Stimulated activated CD4-positive, alpha-beta T cell treated with anti-CD3 and anti-CD28 coated beads, Interleukin-15, amount 100 ng/mL, for 48 hours (primary cell): ENCODE measurements around the gene ZNF277.
"Not testable (repeated sequence)": the region's sequence is repeated elsewhere in the genome, so short reads cannot be mapped to it uniquely, and the experiment has no call there.

Experiments used
- DNase-seq, 2 donors: peaks; one replicate each; pipeline ENCODE4 v3.0.0-alpha.2; 2020; ENCODE audit warnings: low read depth in 2 of 2

ZNF277 gene

DNA sequence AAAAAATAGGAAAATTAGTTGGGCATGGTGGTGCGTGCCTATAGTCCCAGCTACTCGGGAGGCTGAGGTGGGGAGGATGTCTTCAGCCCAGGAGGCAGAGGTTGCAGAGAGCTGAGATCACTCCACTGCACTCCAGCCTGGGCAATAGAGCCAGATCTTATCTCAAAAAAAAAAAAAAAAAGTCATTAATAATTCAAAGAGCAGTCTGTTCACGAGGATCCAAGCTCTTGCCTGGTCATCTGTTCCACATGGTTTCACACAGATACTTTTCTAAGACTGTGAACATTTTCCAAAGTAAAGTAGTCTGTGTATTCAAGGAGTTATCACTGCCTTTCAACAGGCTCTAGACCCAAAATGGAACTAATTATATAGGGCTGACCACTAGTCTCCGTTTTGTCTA lies 86.9 kb downstream of the ZNF277 start:
- no peak for DNase-seq

DNA sequence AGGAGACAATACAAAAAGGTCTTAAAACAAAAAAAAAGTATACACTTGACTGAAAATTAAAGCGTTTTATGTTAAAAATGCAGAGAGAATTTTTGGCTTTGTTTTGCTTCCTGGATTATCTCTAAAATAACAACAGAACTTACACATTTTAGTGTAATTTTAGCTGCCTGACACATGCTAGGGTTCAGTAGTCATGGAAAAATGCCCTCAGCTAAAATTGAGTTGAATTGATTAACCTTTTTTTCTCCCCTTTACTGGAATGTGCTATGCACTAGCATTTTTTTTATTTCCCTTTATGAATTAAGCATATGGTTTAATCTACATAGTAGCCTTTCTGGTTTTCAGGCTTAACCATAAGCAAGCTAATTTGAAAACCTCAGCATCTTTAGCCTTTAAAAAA lies 89.9 kb downstream of the ZNF277 start:
- DNase-seq = no peak

DNA sequence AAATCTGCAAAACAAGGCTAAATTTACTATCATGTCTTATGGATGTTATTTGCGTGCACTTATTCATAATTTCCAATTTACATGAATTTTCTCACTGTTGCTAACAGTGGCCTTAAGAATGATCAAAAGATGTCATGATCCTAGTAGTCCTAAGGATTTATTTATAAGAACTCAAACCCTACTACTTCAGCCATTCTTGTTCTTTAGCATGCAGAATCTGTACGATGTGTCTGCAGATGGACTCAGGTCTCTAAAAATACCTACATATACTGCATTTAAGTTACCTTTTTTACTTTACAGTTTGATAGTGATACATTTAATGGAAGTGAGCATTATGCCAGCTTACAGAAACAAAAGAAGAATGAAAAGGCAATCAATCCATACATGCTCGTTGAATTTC lies 91.2 kb downstream of the ZNF277 start:
- DNase-seq = no peak

DNA sequence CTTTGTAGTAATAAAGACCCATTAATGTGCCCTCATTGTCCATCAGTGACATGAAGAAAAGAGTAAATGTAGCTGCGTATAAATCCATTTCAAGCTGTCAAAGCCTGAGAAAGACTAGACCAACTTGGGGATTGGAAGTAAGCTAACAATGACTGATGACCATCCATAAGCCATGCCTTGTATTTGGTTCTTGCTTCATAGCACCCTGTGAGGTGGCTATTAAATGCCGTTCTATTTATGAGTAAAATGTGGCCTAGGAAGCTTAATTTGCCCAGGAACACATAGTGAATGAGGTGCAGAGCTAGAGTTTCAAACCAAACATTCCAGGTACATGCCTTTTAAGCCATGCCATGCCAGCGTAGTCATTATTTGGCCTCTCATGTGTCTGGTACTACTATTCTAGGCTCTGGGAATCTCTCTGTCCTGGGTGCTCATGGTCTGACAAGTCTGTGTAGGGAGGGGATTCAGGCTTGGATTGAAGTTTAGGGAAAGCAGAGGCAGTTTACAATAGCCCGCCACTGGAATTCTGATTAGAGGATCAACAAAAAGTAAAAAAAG lies 92.1 kb downstream of the ZNF277 start:
- DNase-seq = no peak

DNA sequence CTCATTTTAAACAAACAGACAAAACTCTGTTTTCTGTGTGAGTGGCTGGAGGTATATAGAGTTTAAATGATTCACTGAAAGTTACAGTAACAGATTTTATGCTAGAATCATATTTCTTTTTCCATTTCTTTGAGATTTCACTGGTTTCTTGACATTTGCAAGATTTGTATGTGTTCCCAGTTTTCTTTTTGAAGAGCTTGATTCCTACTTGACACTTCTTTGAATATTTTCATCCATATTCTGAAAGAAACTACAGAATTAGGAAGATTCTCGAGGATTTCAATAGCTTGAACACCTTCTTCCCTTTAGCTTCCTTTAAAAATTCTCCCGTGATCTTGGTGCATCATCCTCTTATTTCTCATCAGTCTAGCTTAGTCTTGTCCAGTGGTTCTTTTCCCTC lies 93.6 kb downstream of the ZNF277 start:
- DNase-seq = no peak

DNA sequence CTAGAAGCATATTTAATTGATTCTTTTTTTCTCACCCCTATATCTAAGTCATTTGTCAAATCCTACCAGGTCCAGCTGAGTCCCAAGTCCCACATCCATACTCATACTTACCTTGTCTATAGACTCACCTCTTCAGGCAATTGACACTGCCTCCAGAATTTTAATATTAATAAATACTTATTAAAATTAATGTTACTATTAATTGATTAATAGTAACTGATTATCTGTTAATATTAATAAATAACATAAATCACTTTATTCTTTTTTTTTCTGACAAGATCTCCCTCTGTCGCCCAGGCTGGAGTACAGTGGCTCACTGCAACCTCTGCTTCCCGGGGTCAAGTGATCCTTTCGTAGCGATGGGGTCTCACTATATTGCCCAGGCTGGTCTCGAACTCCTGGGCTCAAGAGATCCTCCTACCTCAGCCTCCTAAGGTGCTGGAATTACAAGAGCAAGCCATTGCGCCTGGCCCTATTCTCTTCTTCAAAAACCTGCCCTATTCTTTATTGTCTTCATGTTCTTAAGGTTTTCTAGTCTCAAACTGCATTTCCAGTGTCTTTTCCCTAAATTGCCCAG lies 94.4 kb downstream of the ZNF277 start:
- no peak for DNase-seq

DNA sequence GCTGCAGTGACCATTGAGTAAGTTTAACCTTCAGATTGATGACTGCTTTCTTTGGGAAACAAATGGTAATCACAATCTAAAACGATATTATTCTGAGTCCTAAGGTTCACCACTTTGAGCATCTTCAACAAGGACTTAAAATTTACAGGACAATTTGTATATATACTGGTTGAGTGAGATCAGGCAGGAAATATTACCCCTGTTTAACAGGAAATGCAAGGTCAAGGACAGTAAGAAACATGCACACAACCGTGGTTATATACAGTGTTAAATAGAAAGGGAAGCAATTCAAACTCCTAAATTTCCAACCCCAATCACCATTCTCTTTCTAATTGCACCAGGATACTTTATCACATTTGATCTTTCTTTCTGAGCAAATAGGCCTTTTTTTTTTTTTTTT lies 96.1 kb downstream of the ZNF277 start:
- no peak for DNase-seq

DNA sequence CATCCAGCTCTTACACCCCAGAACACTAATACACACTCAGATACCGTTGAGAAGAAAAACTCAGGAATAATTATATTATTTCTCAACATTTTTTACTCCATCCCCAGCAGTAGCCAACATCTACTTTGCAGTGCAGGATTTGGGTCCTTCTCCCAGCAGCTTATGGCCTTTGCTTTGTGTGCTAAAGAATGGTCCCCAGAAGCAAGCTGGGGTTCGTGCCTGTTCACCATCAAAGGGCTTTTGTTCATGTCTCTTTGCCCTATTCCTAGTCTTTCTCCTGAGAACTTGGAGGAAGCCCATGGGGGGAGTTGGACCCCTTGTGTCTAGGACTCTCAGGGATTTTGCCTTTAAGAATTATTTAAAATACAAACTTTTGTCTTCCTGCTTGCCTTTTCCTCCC lies 100.4 kb downstream of the ZNF277 start:
- DNase-seq = no peak

DNA sequence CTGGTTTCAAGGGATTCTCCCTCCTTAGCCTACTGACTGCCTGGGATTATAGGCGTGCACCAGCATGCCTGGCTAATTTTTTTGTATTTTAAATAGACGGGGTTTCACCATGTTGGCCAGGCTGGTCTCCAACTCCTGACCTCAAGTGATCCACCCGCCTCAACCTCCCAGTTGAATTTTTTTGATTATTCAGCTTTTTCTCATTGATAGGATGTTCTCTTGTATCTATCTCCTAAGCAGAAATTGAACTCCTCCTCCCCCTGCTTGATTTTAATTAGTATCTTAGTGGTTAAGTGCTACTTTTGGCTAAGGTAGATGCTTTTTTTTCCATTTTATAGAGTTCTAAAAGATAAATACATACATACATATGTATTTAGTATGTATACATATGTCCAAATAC lies 101.0 kb downstream of the ZNF277 start:
- no peak for DNase-seq

DNA sequence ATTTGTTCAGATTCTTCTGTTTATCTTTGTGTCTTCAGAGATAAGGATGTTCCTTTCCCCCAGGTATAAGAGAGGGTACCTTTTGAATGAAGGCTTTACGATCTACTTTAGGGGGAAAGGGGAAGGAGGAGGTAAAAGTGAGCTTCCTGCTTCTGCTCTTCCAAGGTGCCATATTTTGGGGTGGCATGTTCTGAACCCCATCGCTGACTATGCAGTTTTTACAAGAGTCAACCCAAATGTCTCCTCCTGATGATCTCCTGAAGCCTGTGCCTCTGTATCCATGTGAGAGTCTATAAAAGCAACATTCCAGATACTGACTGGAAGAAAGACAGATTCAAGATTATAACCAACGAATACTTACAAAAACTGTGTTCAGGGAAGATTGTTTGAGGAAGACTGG lies 102.5 kb downstream of the ZNF277 start:
- DNase-seq = no peak

DNA sequence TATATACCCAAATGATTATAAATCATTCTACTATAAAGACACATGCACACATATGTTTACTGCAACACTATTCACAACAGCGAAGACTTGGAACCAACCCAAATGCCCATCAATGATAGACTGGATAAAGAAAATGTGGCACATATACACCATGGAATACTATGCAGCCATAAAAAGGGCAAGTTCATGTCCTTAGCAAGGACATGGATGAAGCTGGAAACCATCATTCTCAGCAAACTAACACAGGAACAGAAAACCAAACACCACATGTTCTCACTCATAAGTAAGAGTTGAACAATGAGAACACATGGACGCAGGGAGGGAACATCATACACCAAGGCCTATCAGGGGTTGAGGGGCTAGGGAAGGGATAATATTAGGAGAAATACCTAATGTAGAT lies 110.3 kb downstream of the ZNF277 start:
- not testable (repeated sequence) for DNase-seq

DNA sequence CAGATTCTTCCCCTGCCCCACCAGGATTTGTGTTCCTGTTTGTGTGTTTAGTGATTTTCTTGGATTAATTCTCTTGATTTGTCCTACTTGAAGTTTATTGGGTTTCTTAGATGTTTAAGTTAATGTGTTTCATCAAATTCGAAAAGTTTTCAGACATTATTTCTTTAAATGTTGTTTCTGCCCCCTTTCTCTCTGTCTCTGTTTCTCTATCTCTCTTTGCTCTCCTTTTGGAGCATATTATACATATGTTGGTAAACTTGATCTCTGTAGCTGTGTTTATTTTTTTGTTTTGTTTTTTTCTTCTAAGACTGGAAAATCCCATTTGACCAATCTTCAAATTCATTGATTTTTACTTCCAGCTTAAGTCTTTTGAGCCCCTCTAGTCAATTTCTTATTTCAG lies 115.6 kb downstream of the ZNF277 start:
- no peak for DNase-seq

DNA sequence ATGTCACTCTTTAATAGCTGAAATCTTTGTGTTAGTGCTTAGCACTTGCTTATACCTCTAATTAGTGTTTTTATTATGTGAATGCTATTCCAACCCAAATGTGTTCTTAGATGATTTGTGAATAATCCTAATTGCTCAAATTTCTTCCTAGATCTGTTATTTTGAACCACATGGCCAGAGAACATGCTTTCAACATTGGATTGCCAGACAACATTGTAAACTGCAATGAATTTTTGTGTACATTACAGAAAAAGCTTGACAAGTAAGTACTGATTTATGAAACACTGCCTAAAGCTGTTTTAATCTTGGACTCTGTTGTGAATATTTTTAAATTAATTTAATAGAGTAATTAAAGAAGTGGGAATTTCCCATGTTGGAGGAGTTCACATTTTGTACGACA lies 121.1 kb downstream of the ZNF277 start:
- no peak for DNase-seq

DNA sequence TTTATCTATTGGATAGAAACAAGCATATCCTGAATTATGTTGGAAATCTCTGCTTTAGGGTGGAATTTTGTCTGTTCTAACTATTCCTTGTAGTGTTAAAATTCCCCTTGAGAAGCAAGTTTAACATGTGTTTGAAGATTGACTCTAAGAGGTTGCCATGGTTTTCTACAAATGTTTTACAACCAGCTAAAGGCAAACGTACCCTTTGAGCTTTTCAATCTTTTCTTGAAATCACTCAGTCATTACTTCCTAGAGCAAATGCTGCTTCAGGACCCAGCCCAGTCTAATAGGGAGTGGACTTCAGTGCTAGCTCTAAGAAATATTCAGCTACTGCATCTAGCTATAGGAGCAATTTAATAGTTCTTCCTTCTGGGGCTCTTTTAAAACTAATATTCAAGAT lies 125.0 kb downstream of the ZNF277 start:
- no peak for DNase-seq

DNA sequence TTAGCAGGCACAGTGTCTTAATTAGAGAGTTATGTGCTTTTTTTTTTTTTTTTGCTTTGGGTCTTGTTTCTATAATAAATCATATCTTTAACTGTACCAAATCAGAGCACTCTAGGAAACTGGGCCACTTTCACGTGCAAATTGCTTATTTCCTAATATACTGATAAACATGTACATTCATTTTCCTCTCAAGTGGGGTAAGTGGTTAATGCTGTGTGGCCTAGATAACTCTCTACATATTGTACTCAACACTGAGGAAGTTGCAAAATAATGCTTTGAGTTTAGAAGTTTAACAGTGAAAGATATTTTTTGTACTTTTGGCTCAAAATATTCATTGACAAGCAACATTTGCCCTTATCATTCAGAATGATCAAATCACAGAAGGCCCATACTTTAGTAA lies 127.9 kb downstream of the ZNF277 start:
- no peak for DNase-seq

DNA sequence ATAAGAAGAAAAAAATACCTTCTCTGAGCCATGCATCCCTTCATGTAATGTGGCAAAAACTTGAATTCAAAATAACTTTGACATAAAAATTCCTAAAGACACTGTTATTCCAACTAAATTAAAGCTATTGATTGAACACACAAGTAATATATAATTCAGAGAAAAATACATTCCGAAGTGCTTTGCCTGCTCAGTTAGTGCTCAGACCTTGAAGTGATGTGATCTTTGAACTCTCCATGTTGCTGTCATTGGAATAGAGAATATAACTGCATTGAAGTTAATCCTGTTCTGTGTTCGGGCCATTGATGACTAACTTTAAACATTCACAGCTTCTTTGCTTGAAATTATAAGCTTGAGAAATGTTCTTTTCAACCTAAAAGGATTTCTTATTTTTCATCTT lies 129.8 kb downstream of the ZNF277 start:
- DNase-seq = no peak

DNA sequence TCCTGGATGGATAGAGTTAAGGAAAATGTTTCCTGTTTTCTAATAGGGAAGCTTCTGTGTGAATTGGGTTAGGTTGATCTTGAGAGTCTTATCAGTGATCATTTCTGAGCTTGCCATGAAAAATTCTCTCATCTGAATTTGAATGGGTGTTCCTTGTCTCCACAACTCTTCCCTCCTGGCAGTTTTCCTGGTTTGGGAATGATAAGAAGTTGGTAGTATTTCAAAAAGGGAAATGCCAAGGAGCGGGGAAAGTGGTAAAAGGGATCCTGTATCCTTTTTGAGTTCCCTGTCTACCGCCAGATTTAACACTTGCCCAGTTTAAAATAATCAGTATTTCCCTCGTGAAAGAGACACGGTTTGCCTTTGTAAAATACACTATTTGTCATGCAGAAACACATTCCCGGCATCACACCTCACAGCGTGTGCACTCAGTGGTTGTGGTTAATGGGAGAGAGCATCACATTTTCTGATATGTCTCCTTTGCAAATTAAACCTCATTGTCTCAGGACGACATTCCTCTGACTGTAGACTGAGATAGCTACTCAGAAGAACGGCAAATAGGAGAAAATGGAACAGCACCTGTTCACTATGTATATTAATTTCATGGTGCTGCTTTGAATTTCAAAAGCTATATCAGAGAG lies 130.6 kb downstream of the ZNF277 start:
- no peak for DNase-seq

DNA sequence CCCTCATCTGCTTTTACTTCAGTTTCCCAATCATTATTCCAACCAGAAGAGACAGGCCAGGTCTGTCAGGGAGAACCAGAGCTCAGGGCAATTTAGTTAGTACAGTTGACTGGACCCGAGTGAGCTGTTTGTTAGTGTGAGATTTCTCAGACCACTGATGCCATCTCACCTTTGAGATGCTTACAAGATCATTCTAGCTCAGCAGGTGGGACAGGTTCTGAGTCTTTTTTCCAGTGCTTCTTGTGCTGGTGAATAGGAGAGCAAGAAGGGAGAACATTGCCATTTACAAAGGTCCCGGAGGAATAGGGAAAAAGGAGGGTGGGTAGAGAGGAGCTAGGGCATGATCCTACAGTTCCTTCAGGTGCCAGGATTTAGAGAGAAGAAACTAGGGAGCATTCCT lies 131.4 kb downstream of the ZNF277 start:
- DNase-seq = no peak

DNA sequence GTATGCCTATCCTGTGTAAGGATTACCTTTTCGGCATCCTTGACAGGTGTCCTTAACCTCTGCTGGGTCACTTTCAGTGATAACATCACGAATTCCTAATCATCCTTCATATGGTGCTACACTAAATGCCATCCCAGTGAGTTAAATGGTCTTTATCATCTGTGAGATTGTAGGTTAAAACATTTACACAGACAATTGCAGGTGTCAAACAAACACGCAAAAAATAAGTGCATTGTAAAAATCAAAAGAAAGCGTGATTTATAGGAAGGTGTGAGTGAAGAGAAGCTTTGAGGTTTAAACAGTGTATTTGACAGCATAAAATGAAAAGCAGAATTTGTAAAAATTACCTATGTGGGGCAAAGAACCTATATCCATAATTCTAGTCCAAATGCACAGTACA lies 132.3 kb downstream of the ZNF277 start:
- DNase-seq = no peak

DNA sequence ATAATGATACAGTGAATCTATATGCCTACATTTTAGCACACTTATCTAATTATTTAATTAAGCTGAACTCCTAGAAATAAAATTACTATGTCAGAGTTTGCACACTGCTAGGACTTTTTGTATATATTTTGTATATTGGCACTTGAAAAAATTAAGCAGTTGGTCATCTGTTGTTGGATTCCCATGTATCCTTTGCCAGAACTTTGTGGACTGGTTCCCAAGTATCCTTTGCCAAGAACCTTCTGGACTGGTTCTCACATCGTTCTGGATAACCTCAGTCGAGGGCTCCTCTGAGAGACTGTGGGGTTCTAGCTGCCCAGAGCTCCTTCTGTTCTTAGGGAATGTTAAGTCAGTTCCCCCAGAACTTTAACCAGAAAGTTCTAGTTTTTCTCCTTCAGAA lies 135.0 kb downstream of the ZNF277 start:
- DNase-seq = no peak

DNA sequence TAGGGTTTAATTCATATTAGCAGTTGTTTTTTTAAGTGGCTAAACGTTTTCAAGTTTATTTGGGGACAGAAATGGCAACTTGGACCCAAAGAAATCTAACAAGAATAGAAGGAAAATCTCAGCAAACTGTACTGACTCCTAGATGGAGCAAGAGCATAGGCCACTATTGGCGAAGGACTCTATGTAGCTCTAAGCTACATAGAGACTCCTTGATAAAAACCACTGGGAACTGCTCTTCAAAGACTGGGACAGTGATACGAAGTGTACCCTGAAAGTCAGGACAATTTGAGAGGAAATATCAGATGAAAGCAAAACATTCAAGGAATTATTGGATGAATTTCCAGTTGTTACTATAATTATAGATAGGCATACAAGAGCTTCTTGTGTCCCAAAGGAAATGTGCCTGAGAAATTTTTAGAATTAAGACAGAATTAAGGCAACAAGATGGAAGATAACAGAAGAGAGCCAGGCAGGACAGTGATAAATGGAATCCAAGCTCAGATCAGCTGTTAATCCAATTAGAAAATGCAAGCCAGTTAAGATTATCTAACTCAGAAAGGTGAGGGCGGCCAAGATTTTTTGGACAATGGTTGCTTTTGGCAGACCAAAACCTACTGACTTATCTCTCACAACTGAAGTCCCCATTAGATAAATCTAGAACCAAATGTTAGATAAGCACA lies 140.0 kb downstream of the ZNF277 start:
- DNase-seq = no peak

DNA sequence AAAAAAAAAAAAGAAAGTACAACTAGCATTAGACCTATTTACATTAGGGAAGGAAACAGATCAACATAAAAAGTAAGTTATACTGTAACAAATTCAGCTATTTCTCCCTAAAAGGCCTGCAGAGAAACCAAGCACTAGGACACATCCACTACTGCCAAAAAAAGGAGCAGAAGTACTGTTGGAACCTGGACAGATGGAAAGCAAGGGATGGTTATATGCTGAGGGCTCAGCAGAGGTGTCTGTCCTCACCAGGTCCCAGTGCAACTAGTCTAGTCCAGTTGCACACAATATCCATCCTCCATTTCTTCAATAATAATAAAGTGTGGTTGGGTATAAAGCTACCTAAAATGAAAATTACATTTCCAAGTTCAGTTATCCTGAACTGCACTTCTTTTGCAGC lies 140.6 kb downstream of the ZNF277 start:
- DNase-seq = no peak

DNA sequence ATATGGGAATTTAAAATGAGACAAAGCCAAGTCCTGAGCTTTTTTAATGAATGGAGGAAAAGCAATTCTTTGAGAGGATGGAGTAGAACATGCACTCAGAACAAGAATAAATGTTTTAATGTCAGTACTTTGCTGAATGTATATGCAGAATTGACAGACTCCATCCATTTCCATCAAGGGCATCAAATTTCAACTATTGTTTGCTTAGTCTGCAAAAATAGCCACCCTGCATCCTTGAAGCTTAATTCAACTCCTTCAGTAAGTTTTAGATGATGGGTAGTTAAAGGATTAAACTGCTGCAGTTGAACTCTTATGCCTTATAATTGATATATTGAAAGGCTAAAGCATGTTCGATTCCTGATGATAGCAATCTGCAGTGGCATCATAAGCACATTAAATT lies 144.1 kb downstream of the ZNF277 start:
- no peak for DNase-seq
